NCI-H2081 treated with DMSO at 0.1 percent for 48 hours (cell line): ENCODE data around the gene CENPE.
"Not testable (repeated sequence)": the region's sequence is repeated elsewhere in the genome, so short reads cannot be mapped to it uniquely, and the experiment has no call there.

Source experiments
- DNase-seq: peaks from one replicate; lab custom pipeline; 2025; lab: John Stamatoyannopoulos, UW

The CENPE gene, protein sequence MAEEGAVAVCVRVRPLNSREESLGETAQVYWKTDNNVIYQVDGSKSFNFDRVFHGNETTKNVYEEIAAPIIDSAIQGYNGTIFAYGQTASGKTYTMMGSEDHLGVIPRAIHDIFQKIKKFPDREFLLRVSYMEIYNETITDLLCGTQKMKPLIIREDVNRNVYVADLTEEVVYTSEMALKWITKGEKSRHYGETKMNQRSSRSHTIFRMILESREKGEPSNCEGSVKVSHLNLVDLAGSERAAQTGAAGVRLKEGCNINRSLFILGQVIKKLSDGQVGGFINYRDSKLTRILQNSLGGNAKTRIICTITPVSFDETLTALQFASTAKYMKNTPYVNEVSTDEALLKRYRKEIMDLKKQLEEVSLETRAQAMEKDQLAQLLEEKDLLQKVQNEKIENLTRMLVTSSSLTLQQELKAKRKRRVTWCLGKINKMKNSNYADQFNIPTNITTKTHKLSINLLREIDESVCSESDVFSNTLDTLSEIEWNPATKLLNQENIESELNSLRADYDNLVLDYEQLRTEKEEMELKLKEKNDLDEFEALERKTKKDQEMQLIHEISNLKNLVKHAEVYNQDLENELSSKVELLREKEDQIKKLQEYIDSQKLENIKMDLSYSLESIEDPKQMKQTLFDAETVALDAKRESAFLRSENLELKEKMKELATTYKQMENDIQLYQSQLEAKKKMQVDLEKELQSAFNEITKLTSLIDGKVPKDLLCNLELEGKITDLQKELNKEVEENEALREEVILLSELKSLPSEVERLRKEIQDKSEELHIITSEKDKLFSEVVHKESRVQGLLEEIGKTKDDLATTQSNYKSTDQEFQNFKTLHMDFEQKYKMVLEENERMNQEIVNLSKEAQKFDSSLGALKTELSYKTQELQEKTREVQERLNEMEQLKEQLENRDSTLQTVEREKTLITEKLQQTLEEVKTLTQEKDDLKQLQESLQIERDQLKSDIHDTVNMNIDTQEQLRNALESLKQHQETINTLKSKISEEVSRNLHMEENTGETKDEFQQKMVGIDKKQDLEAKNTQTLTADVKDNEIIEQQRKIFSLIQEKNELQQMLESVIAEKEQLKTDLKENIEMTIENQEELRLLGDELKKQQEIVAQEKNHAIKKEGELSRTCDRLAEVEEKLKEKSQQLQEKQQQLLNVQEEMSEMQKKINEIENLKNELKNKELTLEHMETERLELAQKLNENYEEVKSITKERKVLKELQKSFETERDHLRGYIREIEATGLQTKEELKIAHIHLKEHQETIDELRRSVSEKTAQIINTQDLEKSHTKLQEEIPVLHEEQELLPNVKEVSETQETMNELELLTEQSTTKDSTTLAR (N-terminal part only)

GRCh38 chr4:103198111-103198765 is at the start of gene CENPE:
Gene CENPE (minus strand): TSS chr4:103198343. CDS start chr4:103198319, 24 bp downstream.
- no peak for DNase-seq

GRCh38 chr4:103244251-103244650 is 46.1 kb upstream of the CENPE start:
- DNase-seq = no peak

DNA sequence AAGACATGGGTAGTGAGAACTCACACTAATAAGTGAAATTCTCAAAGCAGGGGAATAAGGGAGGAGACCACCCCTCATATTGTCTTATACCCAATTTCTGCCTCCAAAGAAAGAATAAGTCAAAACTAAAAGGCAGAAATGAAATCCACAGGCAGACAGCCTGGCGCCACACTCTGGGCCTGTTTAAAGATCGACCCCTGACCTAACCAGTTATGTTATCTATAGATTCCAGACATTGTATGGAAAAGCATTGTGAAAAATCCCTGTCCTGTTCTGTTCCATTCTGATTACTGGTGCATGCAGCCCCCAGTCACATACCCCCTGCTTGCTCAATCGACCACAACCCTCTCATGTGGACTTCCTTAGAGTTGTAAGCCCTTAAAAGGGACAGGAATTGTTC is 32.8 kb upstream of the CENPE start:
- DNase-seq = not testable (repeated sequence)

DNA sequence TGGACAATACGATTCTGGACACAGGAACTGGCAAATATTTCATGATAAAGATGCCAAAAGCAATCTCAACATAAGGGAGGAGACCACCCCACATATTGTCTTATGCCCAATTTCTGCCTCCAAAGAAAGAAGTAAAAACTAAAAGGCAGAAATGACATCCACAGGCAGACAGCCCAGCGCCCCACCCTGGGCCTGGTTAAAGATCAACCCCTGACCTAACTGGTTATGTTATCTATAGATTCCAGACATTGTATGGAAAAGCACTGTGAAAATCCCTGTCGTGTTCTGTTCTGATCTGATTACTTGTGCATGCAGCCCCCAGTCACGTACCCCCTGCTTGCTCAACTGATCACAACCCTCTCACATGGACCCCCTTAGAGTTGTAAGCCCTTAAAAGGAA is 25.4 kb upstream of the CENPE start:
- DNase-seq = not testable (repeated sequence)

DNA sequence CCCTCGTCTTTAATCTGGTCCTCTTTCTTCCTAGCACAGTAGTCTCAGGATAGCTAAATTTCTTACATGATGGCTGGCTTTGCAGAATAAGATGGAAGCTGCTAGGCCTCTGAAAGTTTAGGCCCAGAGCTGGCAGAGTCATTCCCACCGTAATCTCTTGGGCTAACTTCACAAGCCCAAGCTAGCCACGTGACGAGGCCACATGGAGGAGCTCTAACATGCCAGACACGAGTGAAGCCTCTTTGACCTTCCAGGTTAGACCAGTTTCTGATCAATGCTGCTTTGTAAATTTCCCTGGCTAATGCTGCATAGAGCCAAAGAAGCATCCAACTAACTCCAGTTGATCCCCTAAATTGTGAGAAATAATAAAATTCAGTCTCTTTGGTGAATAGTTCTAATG is 9.5 kb upstream of the CENPE start:
- DNase-seq = no peak

- no peak for DNase-seq
Observed at GRCh38 chr4:103204111-103204510, 6.0 kb upstream of the CENPE start.

- no peak for DNase-seq
Observed at GRCh38 chr4:103201724-103202123, 3.6 kb upstream of the CENPE start.

GRCh38 chr4:103201253-103201652 is 3.1 kb upstream of the CENPE start:
- no peak for DNase-seq

GRCh38 chr4:103199009-103199408 is 866 bp upstream of the CENPE start:
- DNase-seq = no peak

DNA sequence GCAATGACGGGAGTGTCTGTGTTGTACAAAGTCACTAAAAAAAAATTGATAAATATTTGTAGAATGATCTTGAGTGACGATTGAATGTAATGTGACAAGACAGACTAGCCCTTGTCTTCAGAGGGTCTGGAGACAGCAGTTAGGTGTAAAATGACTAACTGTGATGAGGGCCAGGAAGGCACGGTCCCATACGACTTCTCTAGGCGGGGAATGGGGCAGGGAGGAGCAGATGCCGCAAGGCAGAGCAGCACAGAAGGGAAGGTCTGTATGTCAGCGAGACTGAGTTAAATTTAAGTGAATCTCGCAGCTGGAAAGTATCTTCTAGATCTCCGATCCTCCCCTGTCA is 405 bp downstream of the CENPE start:
- no peak for DNase-seq

DNA sequence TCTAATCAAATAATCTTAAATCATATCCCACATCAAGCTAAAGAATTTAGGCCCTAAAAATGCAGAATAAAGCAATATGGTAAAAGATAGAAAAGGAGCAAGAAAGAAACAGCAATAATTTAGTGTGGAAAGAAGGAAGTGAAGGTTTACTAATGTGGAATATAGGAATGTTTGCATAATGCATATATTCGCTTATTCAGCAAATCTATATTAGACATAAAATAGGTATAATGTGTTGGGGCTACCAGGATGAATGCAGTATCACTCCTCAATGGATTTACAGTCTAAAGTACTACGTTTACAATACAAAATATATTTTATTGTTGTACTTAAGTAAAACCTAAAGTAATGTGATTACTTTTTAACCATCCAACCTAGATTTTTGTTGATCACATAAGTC is 4.7 kb downstream of the CENPE start:
- DNase-seq = no peak

DNA sequence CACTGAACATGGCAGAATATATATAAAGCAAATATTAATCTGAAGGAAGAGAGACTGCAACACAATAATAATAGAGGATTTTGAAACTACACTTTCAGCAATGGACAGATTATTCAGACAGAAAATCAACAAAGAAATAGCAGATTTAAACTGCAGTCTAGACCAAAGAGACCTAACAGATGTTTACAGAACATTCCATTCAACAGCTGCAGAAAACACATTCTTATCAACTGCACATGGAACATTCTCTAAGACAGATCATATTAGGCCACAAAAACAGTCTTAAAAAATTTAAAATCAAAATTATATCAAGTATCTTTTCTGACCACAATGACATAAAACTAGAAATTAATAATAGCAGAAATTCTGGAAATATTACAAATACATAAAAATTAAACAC is 27.1 kb downstream of the CENPE start:
- no peak for DNase-seq

- DNase-seq = not testable (repeated sequence)
Observed at GRCh38 chr4:103169750-103170149, 28.4 kb downstream of the CENPE start.

DNA sequence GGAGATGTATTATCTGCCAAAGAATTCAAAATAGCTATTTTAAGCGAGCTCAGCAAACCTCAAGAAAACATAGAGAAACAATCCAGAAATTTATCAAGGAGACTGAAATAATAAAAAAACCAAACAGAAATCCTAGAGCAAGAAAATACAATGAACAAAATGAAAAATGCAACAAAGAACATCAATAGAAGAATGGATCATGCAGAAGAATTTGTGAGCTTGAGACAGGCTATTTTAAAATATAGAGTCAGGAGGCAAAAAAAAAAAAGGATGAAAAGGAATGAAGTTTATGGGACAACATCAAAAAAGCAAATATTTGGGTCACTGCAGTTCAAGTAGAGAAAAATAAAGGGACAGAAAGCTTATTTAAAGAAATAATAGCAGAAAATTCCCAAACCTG is 29.1 kb downstream of the CENPE start:
- no peak for DNase-seq

DNA sequence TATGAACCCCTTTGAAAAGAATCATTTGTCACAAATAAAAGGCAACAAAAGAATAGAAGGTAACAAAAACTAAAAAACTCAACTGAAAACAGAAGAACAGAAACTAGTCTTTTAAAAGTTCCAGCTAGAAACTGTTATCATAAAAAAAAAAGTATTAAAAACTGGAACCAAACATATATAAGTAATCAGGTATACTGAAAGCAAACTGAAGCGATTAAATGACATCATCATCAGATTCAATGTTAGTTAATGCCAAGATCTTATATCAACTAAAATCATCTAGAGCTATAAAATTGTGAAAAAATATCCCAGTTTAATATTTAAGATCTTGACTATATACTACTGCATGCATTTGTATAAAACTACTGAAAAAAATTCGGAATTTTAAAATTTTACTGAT is 36.0 kb downstream of the CENPE start:
- DNase-seq = no peak

DNA sequence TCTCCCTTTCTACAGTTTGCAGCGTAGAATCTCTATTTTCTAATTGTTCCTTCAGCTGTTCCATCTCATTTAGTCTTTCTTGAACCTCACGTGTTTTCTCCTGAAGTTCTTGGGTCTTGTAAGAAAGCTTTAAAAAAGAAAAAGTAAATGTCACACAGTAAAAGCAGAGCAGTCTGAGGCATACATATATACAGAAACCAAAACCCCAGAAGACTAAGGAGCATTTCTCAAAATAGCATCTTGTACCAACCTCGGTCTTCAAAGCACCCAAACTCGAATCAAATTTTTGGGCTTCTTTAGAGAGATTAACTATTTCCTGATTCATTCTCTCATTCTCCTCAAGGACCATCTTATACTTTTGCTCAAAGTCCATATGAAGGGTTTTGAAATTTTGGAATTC is 39.4 kb downstream of the CENPE start:
- no peak for DNase-seq

GRCh38 chr4:103156106-103156505 is 42.0 kb downstream of the CENPE start:
- no peak for DNase-seq

DNA sequence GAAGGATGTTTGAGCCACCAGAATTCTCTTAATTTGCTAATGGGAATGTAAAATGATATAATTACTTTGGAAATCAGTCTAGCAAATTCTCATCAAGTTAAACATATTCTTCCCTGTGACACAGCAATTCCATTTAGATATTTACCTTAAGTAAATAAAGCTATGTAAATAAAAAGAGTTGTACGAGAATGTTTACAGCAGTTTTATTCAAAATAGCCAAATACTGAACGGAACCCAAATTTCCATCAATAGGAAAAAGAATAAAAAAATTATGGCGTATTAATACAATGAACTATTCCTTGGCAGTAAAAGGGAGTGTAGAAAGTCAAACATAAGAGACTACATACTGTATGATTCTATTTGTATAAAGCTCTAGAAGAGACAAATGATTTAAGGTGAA is 45.8 kb downstream of the CENPE start:
- DNase-seq = no peak

DNA sequence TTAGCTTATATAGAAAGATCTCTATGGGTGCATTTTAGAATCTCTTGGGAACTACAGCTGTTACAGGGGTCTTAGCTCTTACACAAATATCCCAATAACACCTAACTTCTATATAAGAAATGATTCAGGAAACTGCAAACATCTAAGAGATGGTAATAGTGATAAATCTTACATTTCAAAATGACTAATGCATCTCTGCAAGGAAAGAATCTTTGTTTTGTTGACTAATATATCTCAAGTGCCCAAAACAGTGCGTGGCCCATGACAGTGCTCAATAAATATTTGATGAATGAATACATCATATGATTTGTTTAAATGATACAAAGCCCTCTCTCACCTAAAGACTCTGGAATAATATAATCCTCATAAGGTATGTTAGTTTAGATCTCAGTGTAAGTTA is 47.5 kb downstream of the CENPE start:
- DNase-seq = no peak

DNA sequence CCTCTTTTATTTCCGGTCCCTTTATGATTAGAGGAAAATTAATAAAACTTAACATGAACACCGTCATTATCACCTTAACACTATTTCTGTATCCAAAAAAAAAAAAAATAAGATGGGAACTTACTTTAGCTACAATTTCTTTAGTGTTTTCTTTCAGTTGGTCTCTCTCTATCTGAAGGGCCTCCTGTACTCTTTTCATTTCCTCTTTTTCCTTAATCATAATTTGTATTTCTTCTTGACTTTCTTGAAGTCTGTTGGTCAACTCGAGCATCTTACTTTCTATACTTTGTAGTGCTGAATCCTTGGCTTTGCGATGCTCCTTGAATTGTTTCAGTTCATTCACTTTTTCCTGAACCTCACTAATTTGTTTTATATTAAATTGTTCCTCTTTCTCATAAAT is 53.2 kb downstream of the CENPE start:
- no peak for DNase-seq

DNA sequence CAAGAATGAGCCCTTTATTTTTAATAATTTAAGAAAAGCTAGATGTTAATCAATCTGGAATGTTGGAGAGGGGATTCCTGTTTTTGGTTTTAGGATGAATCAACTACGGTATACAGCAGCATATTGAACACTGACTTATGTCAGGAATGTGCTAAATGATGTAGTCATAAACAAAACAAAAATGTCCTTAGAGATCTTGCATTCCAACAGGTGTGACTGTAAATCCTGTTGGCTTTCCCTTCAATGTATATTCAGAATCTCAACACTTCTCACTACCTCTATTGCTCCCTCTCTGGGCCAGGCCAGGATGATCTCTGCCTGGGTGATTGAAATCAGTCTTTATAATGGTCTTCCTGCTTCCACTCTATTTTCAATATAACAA is 60.7 kb downstream of the CENPE start:
- DNase-seq = no peak
